Epithelial cell of prostate (primary cell): ENCODE data around the gene ATG12.
"Not testable (repeated sequence)": the region's sequence is repeated elsewhere in the genome, so short reads cannot be mapped to it uniquely, and the experiment has no call there.

ENCODE experiments used
- DNase-seq: peaks from one replicate; pipeline ENCODE4 v3.0.0-alpha.2; 2011; ENCODE audit warnings: low read depth, low spot score
- H3K27ac ChIP-seq: fragments of 450-650 bp; 2 replicates; pipeline ENCODE4 v1.5.1; 2017; ENCODE audit warnings: mild to moderate bottlenecking

The ATG12 gene

DNA sequence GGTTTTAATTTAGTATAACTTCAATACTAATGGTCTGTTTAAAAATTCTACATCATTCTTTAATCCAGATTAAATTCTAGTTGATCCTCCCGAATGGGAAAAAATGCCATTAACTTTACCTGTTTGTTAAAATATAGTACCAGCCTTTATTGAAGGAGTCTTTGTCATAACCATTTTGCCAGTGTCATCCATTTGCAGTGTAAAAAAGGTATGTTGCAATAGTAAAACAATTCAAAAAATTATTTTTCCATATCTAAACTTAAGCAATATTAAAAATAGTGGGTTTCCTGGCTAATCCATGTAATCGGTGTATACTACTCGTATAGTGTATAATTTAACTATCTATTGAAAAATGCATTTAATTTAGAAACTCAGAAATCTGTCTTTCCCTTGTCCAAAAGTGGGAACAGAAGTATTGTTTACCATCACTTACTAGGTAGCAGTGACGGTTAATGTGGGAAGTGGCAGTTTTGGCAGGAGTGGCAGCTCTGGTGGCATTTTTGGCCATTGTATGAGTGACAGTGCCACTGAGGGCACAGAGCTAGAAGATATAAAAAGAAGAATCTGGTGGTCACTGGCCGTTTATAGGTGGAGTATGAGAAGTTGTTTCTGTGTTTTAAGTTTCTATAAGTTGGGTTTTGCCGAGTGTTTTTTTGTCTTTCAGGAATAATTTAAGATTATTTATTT, 2.2 kb upstream of the ATG12 start:
- H3K27ac ChIP-seq, result no peak overlapping the region
- no peak for DNase-seq

DNA sequence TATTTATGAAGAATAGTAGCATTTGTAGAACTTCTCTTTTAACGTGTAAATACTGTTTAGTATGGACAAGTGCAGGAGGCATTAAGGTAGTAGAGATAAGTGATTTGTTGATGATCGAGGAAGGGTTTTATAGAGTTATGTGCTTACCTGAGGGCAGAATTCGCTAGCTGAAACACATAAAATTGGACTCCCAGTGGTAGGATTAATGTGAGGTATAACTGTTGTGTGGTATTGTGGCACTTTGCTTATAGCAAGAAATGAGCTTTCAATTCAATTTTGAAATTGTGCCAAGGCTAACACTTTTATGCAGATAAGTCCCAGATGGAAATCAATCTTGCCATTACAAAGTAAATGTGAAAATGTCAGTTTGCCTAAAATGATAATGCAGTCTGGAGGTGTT, 1.6 kb upstream of the ATG12 start:
- H3K27ac ChIP-seq, result no peak overlapping the region
- DNase-seq, result no peak

DNA sequence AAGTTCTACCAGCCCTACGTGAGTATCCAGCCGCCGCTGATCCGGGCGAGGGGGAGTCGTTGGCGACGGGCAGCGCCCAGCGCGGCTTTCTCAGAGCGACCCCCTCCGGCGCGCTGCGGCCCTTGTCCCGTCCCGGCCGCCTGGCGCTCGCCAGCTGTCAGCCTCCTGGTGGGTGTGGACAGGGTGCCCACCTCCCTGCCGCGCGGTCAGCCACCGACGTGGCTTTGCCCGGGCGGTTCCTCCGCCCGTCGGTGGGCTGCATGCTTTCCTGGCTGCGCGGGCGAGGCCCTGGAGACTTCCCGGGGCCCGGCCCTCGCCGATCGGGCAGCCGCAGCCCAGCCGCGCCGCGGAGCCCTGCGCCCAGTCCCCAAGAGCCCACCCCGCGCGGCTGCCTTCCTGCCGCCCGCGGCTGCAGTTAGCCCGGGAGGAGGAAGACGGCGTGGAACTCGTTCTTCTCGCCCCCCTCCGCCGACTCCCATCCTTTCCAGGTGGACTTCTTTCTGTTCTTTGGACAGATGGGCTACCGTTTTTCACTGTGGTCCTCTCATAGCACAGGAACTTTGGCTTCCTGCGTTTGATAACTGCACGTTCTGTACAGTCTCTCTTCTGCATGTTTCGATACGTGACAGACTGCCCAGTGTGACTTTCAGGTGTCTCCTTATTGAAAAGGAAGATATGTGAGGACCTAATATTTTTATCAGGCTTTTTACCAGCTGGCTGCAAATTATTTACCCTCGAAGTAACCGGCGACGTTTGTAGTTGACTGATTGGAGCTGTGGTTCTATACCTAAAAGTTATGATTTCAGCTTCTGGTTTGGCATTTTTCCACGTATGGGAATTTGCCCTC, 947 bp upstream of the ATG12 start:
- no peak for DNase-seq
- H3K27ac ChIP-seq, result peak overlapping the region; percentile 81

DNA sequence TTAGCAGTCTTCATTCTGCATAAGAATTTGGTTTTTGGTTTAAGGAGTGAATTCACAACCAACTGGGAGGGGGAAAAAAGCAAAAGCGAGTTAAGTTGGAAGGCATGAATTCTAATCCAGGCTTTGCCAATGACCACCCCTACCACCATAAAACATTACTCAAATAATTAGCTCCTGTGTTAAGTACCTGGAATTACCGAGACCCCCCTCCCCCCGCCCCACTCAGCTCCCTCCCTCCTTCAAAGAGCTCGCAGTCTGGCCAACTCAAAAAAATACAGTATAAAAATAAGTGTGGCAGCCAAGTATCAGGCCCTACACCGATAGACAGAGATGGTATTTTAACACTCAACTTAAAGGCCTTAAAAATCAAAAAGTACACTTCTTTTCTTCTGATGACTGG, 492 bp downstream of the ATG12 start:
- H3K27ac ChIP-seq, result peak overlapping the region; percentile 81

DNA sequence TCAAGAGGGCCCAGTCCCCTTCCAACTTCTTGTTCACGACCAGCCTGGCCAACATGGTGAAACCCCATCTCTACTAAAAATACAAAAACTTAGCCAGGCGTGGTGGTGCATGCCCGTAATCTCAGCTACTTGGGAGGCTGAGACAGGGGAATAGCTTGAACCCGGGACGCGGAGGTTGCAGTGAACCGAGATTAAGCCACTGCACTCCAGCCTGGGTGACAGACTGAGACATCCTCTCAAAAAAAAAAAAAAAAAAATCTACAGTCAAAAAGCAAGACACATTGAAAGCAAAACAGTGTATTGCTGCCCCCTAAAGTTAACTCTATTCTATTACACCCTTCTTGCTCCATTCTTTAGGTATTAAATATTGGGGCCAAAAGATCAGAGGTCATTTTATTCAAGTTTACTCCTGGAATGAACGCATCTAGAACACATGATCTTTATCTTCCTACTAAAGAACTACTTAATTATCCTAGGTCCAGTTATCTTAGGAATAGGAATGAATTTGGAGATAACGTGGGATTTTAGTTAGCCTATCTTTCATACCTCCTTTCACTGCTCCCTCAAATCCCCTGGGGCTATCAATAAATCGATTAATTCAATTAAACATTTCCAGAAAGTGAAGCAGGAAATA, 2.4 kb downstream of the ATG12 start:
- no peak for DNase-seq
- H3K27ac ChIP-seq, result no peak overlapping the region

More for the DNA sequence above, 492 bp downstream of the ATG12 start:
- no peak for DNase-seq

DNA sequence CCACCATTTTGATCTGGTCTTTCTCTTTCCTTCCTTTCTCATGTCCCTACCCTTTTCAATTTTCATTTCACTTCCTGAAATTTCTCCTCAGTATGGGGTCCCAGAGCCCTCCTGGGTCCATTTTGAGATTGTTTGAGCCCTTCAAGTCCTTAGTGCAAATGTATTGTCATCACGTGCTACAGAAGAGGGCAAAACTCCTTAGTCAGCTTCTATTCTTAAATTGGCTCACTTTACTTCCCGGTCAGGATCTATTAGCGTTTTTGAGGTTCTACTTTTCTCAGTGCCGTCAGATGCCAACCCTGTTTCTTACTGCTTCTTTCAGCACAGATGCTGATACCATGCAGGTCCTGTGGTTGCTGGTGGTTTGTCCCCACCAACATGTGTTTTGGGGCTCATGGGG, 5.9 kb downstream of the ATG12 start:
- no peak overlapping the region for H3K27ac ChIP-seq
- no peak for DNase-seq

DNA sequence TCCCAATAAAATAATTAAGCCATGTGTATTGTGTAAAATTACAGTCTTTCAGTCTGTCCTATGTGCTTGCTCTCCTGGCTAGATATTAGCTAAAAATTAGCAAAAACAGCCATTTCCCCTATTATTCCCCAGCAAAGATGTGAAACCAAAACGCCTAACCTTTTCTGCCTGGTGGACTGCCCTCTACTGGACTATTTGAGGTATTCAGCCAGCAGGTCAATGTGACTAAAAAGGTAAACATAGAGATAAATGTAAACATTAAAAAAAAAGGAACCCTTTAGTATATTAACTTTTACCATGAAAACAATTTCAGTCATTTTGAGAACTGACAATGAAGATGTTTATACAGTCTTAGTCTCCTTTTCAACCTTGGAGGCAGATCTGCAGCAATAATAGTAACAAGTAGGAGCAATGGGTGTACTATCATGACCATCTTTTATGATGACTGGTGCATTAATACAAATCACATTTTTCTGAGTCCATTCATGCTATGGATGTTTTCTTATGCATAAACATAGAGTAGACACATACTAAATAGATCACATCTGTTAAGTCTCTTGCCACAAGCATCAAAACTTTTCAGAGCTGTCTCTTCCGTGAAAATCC, 10.1 kb downstream of the ATG12 start:
- DNase-seq, result no peak

DNA sequence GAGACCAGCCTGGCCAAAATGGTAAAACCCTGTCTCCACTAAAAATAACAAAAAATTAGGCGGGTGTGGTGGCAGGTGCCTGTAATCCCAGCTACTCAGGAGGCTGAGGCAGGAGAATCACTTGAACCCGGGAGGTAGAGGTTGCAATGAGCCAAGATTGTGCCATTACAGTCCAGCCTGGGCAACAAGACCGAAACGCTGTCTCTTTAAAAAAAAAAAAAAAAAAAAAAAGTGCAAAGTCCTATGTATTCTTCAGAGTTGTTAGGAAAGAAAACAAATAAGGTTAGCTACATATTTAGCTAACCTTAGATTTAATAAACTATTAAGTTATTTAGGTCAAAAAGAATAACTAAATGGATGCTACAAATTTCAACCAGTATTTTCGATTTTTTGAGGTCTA, 11.5 kb downstream of the ATG12 start:
- no peak overlapping the region for H3K27ac ChIP-seq
- DNase-seq, result no peak

More for the DNA sequence above, 10.1 kb downstream of the ATG12 start:
- no peak overlapping the region for H3K27ac ChIP-seq

DNA sequence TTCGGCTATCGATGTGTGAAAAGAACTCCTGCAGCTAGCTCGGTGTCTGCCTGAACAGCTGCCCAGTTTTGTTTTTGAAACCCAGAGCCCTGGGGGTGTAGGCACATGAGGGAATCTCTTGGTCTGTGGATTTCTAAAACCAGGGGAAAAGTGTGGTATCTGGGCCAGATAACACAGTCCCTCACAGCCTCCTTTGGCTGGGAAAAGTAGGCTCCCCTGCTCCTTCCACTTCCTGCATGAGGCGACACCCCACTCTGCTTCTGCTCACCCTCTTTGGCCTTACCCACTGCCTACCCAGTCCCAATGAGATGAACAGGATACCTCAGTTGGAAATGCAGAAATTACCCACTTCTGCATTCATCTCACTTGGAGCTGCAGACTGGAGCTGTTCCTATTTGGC, 15.4 kb downstream of the ATG12 start:
- no peak overlapping the region for H3K27ac ChIP-seq
- DNase-seq, result no peak

DNA sequence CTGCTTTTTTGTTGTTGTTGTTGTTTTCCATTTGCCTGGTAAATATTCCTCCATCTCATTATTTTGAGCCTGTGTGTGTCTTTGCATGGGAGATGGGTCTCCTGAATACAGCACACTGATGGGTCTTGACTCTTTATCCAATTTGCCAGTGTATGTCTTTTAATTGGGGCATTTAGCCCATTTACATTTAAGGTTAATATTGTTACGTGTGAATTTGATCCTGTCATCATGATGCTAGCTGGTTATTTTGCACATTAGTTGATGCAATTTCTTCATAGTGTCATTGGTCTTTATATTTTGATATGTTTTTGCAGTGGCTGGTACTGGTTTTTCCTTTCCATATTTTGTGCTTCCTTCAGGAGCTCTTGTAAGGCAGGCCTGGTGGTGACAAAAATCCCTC, 16.4 kb downstream of the ATG12 start:
- not testable (repeated sequence) for DNase-seq, H3K27ac ChIP-seq

DNA sequence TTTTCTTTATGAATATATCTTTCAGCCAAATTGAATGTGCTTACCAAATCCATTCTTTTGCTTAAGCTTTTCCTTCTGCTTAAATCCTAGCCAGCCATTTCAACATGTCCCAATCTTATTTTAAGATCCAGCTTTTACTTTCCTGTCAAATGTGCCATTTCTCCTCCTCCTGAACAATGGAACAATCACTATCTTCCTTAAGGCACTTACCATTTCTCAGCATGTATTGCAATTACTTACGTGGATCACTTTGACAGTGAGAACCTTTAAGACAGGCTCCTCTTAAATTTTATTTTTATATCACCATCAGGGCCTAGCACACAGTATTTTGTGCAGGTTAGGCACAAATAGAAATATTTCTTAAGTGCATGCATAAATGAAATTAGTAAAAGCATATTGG, 20.5 kb downstream of the ATG12 start:
- no peak overlapping the region for H3K27ac ChIP-seq
- DNase-seq, result no peak

DNA sequence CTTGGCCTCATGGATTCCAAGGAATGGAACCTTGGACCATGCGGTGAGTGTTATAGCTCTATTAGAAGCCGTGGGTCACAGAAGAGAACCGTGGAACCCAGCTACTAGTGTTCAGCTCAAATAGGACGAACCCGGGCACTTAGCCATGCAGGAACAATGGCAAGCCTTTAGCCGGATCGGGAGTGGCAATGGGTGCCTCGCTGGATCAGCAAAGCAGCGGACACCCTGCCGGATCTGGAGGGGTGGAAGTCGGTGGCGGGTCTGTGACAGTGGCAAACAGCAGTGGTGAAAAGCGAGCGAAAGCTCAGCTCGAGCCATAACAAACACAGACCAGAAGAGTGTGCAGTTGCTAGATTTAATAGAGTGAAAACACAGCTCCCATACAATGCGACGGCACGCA, 22.5 kb downstream of the ATG12 start:
- DNase-seq, result no peak
- H3K27ac ChIP-seq, result no peak overlapping the region

DNA sequence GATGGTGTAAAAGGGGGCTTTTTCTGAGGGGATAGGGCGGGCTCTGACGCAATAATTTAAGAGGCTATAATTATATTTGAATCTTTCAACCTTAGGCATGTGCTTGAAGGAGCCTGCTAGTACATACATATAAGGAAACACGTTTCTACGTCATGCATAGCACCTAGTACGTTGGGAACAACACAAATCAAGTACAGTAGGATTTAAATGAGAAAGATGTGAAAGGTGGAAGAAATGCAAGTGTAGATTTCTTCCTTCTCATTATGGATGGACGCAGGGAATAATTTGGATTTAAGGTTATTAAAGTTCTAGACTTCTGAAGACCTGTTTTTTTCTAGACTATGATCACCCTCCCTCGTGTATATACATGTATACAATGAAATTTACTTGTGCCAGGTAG, 24.0 kb downstream of the ATG12 start:
- no peak overlapping the region for H3K27ac ChIP-seq

DNA sequence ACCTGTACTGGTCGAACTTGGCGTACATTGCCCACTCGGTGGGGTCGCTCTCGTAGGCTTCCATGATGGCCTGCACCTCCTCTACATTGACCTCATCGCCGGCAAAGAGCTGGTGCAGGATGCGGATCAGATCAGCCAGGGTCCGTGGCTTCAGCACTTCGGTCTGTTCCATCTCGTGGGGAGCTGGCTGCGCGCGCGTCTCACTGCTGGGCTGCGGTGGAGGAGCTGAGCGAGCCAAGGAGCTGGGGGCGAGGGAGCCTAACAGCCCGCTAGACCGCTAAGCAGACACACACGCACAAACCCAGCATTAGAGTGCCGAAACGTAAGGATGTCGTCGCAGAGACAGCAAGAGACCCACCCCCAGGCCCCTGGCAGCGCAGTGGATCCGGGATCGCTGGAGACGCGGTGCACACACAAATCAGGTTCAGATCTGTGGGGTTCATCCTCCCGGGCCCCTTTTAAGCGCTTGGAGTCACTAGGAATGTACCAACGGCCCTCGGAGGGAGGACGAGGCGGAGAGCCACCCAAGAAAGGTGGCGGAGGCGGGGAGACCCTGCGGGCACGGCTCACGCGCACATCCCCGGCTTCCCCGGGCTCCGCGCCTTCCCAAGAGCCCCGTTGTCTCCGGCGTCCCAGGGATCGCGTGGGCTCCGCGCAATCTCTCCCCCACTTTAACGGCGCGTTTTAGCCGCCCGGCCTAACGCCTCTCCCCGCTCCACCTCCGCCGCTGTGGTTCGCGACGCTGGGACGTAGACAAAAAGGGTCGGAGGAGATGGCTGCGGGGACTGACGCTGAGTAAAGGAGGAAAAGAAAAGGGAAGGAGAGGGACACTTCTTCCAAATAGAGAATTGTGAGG, 24.9 kb downstream of the ATG12 start, which contains the start of gene CDO1:
CDO1 (minus strand) TSS at position 434 of the 856 bp plus-strand sequence; CDS start at position 172, 262 bp downstream.
- no peak within 1 kb of the TSS for H3K27ac ChIP-seq
- DNase-seq, result no peak

More for the DNA sequence above, 24.0 kb downstream of the ATG12 start:
- no peak for DNase-seq

DNA sequence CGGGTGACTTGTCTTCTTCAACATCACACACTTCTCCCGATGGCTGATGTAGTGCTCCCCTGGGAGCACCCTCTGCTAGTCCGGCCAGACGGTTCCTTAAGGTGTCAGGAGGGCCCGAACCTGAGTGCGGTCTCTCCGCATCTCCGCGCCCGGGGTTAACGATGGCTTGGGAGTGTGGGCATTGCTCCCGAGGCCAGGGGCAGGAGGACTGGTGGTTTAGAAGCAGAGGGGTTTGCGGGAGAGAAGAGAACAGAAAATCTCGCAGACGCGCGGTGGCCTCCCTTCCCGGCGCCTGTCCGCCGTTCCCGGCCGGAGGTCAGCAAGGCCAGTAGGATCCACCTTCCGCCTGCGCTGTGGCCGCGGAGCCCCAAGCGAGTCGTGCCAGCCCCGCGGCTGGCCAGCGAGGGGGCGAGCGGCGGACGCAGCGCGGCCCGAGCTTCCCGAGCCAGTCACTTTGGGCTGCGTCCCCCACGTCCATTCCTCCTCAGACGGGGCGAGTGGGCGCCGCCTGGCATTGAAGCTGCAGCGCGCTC, 25.6 kb downstream of the ATG12 start:
- H3K27ac ChIP-seq, result no peak overlapping the region
- DNase-seq, result no peak

DNA sequence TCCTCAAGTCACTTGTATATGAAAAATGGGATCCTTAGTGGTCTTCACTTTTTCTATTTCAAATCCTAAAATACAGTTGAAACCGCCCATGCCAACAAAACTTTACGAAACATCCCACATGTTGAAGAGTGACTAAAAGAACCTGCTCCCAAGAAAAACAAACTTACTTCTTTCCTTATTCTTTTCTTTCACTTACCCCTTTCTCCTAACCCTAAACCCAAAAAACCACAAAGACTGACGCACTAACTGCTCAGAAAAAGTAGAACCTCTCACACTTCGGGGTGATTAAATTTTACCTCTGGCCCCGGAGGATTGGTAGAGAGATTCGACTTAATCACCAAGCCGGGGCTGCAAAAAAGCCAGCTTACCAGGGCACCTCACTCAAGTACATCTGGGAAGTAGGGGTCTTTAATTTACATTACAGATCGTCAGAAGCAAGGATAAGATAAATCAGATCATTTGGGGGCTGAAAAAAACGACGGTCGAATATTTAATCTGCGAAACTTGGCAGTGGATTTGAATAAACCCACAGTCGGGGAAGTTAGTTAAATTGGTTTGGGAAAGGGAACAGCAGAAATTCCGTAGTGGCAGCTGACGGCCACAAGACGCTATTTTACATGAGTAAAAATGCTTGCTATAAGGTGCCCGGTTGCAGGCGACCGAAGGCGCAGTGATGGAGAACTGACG, 26.2 kb downstream of the ATG12 start:
- DNase-seq, result no peak
- no peak overlapping the region for H3K27ac ChIP-seq

DNA sequence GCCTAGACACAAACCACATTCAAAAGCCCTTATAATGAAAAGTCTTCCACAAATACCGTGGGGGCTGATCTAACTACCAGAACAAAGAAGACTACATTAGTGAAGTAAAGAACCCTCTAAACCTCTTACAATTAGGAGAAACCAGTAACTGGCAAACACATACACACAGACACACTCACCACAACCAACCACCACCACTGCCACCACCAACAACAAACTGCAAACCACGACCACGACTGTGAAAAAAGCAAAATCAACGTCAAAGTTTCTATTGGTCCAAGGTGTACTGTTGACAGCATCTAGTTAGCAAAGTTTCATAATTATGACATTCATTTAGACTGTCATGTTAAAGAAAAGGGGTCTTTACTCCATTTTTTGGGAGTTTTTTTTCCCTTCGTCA, 27.6 kb downstream of the ATG12 start:
- no peak for DNase-seq
- H3K27ac ChIP-seq, result no peak overlapping the region

DNA sequence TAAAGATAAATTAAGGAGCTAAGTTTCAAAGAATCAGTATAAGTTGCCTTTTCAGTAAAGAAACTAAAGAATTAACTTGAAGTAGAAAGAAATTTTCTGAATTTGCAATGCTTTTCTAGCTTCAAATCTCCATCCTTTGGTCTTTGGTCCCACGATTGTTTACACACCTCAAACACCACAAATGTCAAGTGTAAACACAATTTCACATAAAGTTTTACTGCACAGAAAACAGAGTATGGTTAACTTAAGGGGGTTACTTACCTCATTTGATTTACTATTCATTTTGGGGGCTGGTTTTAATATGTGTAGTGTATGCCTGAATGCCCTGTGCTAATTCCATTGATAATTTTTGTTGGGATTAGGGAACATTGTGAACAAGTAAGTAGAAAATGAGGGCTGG, 29.0 kb downstream of the ATG12 start:
- no peak for DNase-seq
- no peak overlapping the region for H3K27ac ChIP-seq

DNA sequence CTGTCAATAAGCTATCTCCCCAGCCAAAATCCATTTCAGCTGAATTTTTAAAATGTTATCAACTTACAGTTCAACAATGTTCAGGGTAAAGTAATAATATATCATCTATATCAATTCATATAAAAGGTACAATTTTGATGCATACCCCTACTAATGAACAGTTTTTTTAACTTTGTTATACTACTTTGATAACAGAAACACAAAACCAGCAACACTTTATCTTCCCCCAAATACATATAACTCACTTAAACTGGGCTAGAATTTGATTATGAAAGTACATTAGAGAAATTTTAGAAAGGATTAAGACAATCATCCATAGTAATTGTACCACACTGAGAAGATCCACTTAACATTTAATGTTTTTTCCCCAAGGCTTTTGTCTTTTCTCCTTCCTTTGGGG, 30.0 kb downstream of the ATG12 start:
- no peak overlapping the region for H3K27ac ChIP-seq
- DNase-seq, result no peak
